Retinal pigment epithelial cell (primary cell): ENCODE measurements around the gene SRBD1.

ENCODE experiments used
- DNase-seq: peaks from one replicate; pipeline ENCODE4 v3.0.0-alpha.2; 2010; ENCODE audit warnings: low read depth
- H3K4me3 ChIP-seq: 2 replicates; pipeline ENCODE4 v1.5.1; 2011; ENCODE audit warnings: mild to moderate bottlenecking, low read length, control low read depth, moderate library complexity
- TF ChIP-seq, protein P1 (sequence below): conservative IDR thresholded peaks from 2 replicates; pipeline ENCODE4 v1.5.1; 2011; ENCODE audit warnings: low read depth, low read length, control low read depth, inconsistent platforms

The SRBD1 gene

DNA sequence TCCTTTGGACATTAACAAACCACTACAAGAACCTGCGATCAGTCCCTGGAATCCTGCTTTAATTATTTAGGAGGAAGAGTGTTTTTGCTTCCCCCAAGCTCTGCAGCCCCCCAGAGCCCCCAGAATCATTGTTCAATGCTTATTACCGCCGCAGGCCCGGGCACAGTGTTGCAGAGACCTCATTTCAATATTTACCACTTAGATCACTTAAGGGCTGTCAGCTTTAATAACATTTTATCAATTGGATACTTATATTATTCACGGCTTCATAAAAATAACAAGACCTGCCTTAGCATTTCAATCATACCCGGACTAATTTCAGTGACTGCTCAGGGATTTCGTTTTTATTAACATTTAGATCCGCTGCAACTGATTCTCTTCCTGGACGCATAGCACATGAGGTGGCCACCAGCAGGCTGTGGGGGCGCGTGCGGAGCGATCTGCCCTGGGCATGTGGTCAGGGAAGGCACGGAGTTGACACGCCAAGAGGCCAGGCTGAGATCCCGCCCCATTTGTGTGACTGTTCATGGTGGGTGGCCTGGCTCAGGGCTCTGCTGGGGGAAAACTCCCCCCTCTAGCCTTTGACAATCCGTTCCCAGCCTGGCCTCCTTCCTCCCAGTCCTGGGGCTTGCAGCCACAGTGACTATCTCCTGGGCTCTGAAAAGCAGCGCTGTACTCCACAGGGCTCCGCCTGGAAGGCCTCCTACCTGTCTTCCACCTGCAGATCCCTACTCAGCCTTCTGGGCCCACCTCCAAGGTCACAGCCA is 267.6 kb downstream of the SRBD1 start:
- DNase-seq: no peak
- no peak overlapping the region for H3K4me3 ChIP-seq
- TF ChIP-seq, protein P1, sequence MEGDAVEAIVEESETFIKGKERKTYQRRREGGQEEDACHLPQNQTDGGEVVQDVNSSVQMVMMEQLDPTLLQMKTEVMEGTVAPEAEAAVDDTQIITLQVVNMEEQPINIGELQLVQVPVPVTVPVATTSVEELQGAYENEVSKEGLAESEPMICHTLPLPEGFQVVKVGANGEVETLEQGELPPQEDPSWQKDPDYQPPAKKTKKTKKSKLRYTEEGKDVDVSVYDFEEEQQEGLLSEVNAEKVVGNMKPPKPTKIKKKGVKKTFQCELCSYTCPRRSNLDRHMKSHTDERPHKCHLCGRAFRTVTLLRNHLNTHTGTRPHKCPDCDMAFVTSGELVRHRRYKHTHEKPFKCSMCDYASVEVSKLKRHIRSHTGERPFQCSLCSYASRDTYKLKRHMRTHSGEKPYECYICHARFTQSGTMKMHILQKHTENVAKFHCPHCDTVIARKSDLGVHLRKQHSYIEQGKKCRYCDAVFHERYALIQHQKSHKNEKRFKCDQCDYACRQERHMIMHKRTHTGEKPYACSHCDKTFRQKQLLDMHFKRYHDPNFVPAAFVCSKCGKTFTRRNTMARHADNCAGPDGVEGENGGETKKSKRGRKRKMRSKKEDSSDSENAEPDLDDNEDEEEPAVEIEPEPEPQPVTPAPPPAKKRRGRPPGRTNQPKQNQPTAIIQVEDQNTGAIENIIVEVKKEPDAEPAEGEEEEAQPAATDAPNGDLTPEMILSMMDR: no peak

DNA sequence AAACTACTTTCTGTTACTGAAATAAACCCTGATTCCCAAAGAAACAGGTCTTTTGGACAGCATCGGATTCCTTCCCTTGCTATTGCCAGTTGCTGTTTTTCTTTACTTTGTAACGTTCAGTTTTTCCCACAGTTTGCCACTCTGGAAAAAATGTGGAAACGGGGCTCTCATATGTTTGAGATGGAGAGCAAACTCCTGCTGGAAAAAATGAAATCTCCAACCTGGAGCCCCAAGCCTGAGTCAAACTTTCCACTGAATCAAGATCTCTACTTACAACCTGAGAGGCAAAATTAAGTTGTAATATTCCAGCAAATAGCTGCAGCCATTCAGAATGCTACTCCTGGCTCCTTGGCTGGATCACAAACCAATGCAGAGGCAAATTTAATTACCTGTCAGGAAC is 270.7 kb downstream of the SRBD1 start:
- TF ChIP-seq, protein P1: no peak
- no peak for DNase-seq
- no peak overlapping the region for H3K4me3 ChIP-seq

DNA sequence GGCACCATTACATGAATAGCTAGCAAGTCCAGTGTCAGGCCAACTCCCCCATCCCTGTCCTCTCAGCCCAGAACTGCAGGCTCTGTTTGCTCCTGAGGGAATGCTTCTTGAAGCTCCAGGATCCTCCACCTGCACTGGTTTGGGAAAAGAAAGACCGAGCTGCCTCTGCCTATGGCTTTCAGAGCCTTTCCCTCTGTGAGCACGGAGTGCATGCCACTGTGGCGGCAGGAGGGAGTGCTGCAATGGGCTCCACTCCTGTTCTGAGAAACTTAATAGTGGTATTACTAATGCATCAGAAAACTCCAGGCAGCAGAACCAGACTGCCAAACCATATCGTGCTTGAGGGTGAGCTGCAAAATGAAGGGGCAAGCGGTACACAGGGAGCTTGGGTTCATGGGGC is 271.8 kb downstream of the SRBD1 start:
- no peak for DNase-seq
- no peak overlapping the region for H3K4me3 ChIP-seq
- TF ChIP-seq, protein P1: no peak
